CD14-positive monocyte (primary cell): ENCODE results near the gene CLDN5. TPM values are rescaled to one million over a fixed set of nuclear protein-coding genes. Genes with fewer than 3 reads are reported as not detected.

Experiments used
- DNase-seq, 3 donors: peaks; one replicate each; pipeline ENCODE4 v3.0.0-alpha.2; 2011 to 2022
- H2AFZ ChIP-seq: 2 replicates; pipeline ENCODE4 v1.6.0; 2012; ENCODE audit warnings: mild to moderate bottlenecking, low read depth, low read length, inconsistent platforms; ENCODE audit not compliant: insufficient read depth, poor library complexity, severe bottlenecking
- H3K27ac ChIP-seq, 2 donors: 1 replicate in 1 of 2; 2 replicates in 1 of 2; pipeline ENCODE4 v1.5.1; 2012 to 2013; ENCODE audit warnings: low read length in 2 of 2, control low read depth in 1 of 2, inconsistent platforms in 1 of 2, low read depth in 1 of 2, mild to moderate bottlenecking in 1 of 2
- H3K27me3 ChIP-seq, 2 donors: one replicate each; pipeline versions ENCODE4 v1.6.0 to v1.6.1; 2011 to 2013; ENCODE audit warnings: low read length in 2 of 2; ENCODE audit not compliant: control insufficient read depth in 2 of 2, insufficient read depth in 2 of 2
- H3K36me3 ChIP-seq, 2 donors: replicated peaks in 1 of 2; 1 replicate in 1 of 2; 2 replicates in 1 of 2; pipeline versions ENCODE4 v1.5.1 to v1.6.1; 2012 to 2013; ENCODE audit warnings: low read length in 2 of 2, control low read depth in 1 of 2, inconsistent platforms in 1 of 2, mild to moderate bottlenecking in 1 of 2; ENCODE audit not compliant: insufficient read depth in 2 of 2, control insufficient read depth in 1 of 2
- H3K4me1 ChIP-seq, 2 donors: 1 replicate in 1 of 2; 2 replicates in 1 of 2; pipeline versions ENCODE4 v1.5.1 to v1.6.1; 2012 to 2013; ENCODE audit warnings: low read length in 2 of 2, control low read depth in 1 of 2, inconsistent platforms in 1 of 2, mild to moderate bottlenecking in 1 of 2, moderate library complexity in 1 of 2; ENCODE audit not compliant: insufficient read depth in 2 of 2, control insufficient read depth in 1 of 2
- H3K4me2 ChIP-seq: replicated peaks from 2 replicates; pipeline ENCODE3; 2012; ENCODE audit warnings: low read length, moderate library complexity, mild to moderate bottlenecking; ENCODE audit not compliant: poor library complexity, severe bottlenecking; ENCODE audit errors: extremely low read depth
- H3K4me3 ChIP-seq, 3 experiments: fragments of 200-600 bp in 1 of 3; sonication (generic) in 1 of 3; replicated peaks in 1 of 3; 1 replicate in 2 of 3; 2 replicates in 1 of 3; pipeline ENCODE4 v1.5.1; 2011 to 2013; ENCODE audit warnings: low read length in 3 of 3, mild to moderate bottlenecking in 3 of 3, control low read depth in 2 of 3, low read depth in 2 of 3, inconsistent platforms in 1 of 3, moderate library complexity in 1 of 3
- H3K79me2 ChIP-seq: 2 replicates; pipeline ENCODE4 v1.6.0; 2012; ENCODE audit warnings: mild to moderate bottlenecking, control low read depth, inconsistent platforms, low read length, moderate library complexity; ENCODE audit not compliant: insufficient read depth
- H3K9ac ChIP-seq: 2 replicates; pipeline ENCODE4 v1.6.0; 2017; ENCODE audit warnings: low read length, mild to moderate bottlenecking; ENCODE audit not compliant: insufficient read depth, poor library complexity, severe bottlenecking
- H3K9me3 ChIP-seq, 2 donors: replicated peaks in 1 of 2; 1 replicate in 1 of 2; 2 replicates in 1 of 2; pipeline versions ENCODE4 v1.5.1 to v1.6.1; 2012 to 2013; ENCODE audit warnings: low read length in 2 of 2, control low read depth in 1 of 2; ENCODE audit not compliant: control insufficient read depth in 1 of 2, insufficient read depth in 1 of 2
- H4K20me1 ChIP-seq: 2 replicates; pipeline ENCODE4 v1.6.0; 2012; ENCODE audit warnings: mild to moderate bottlenecking, low read length, control low read depth, moderate library complexity; ENCODE audit not compliant: insufficient read depth
- H3K27ac Mint-ChIP-seq, 7 donors: one replicate each; pipeline ENCODE4 v1.8.0; 2020; ENCODE audit warnings: mild to moderate bottlenecking in 7 of 7, mixed read lengths in 7 of 7, moderate library complexity in 6 of 7, inconsistent platforms in 2 of 7
- H3K27me3 Mint-ChIP-seq, 3 donors: one replicate each; pipeline ENCODE4 v1.8.0; 2021 to 2022; ENCODE audit warnings: low read depth in 3 of 3, mild to moderate bottlenecking in 3 of 3, mixed read lengths in 3 of 3, moderate library complexity in 3 of 3, inconsistent platforms in 1 of 3
- H3K36me3 Mint-ChIP-seq, 2 donors: one replicate each; pipeline ENCODE4 v1.8.0; 2020; ENCODE audit warnings: mixed read lengths in 2 of 2, inconsistent platforms in 1 of 2, mild to moderate bottlenecking in 1 of 2
- H3K4me1 Mint-ChIP-seq: one replicate; pipeline ENCODE4 v1.8.0; 2020; ENCODE audit warnings: mild to moderate bottlenecking, mixed read lengths
- H3K4me3 Mint-ChIP-seq, 2 donors: one replicate each; pipeline ENCODE4 v1.8.0; 2020; ENCODE audit warnings: mild to moderate bottlenecking in 2 of 2, mixed read lengths in 2 of 2, moderate library complexity in 1 of 2
- H3K9me3 Mint-ChIP-seq, 7 donors: one replicate each; pipeline ENCODE4 v1.8.0; 2020 to 2022; ENCODE audit warnings: mixed read lengths in 7 of 7, mild to moderate bottlenecking in 6 of 7, moderate library complexity in 6 of 7, inconsistent platforms in 2 of 7
- CTCF ChIP-seq: fragments of 200-600 bp; IDR thresholded peaks from one replicate; pipeline ENCODE4 v1.8.0; 2022; ENCODE audit warnings: antibody characterized with exemption, mild to moderate bottlenecking
- WGBS: methylation state at CpG from one replicate; pipeline ENCODE4 v1.1.5; 2013; ENCODE audit warnings: missing lambda C conversion rate; ENCODE audit not compliant: insufficient coverage; 5-methylcytosine and 5-hydroxymethylcytosine counted together
- intact Hi-C, 2 donors: fragments of 100-400 bp; cut with micrococcal nuclease; formaldehyde crosslinking; loops; one replicate each; pipeline versions ENCODE4 v1.15.0 to v1.15.1; 2023
- polyA plus RNA-seq, 3 donors: library from polyadenylated mRNA; depleted of rRNA in 1 of 3; unstranded in 2 of 3; stranded (reverse) in 1 of 3; fragments of 300-500 nt in 2 of 3; fragments of >200 nt in 1 of 3; fragmentation: Illumina TruSeq in 2 of 3; gene quantifications; 1 replicate in 2 of 3; 2 replicates in 1 of 3; pipeline ENCODE4 v1.2.3, GENCODE V29; 2012 to 2021

Gene CLDN5
- polyA plus RNA-seq, 3 donors, result 0.05 to 0.35 (median 0.27) TPM

DNA sequence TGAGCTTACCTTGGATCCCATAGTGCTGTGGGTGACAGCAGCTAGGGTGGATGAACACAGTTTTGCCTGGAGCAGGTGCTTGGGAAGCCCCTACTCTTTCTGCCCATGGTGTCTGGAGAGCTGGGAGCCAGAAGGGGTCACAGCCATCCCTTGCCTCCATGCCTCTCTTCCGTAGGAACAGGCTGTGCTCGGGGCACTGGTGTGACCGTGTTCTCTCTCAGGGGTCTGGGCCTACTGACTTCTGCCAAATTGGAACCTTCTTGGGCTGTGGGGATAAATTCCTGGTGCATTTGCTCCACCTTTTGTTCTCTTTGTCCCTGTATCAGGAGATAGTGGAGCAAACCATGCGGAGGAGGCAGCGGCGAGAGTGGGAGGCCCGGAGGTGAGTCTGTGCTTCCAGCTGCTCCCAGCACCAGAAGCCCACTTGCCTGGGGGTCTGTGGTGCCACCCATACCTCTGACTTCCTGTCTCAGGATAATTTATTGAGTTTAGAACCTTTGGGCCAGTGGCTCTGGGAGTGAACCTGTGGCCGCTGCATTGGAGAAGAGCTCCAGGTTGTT is 30.1 kb downstream of the CLDN5 start:
- H3K9me3 Mint-ChIP-seq, result no peaks in the 10 kb centered on the region
- no peak overlapping the region for H2AFZ ChIP-seq
- TF ChIP-seq CTCF, result no peak
- no peak overlapping the region for H3K4me3 ChIP-seq
- H3K36me3 Mint-ChIP-seq, result peaks cover 19 to 66% of the 10 kb centered on the region in 2 donors
- 99% methylated on average over 8 of the region's 8 CpGs for WGBS
- H3K4me3 Mint-ChIP-seq, result no peak overlapping the region
- no peaks in the 10 kb centered on the region for H3K79me2 ChIP-seq
- H3K4me1 Mint-ChIP-seq, result no peaks in the 10 kb centered on the region
- H3K4me1 ChIP-seq, result no peaks in the 10 kb centered on the region
- peak overlapping the region in 3 of 7 donors; percentile 41 to 64 (median 41) for H3K27ac Mint-ChIP-seq
- H3K27ac ChIP-seq, result no peak overlapping the region
- H3K27me3 ChIP-seq, result no peaks in the 10 kb centered on the region
- no peak for DNase-seq
- intact Hi-C loops, result loop anchor here in 1 of 2 donors (10.0 kb wide), 1 partner anchor 141 kb away; no protein-coding TSS in a partner anchor
- no peaks in the 10 kb centered on the region for H4K20me1 ChIP-seq
- no peaks in the 10 kb centered on the region for H3K9me3 ChIP-seq
- H3K9ac ChIP-seq, result no peak overlapping the region
- no peaks in the 10 kb centered on the region for H3K27me3 Mint-ChIP-seq
- H3K4me2 ChIP-seq, result no peak overlapping the region
- H3K36me3 ChIP-seq, result peaks cover 21 to 61% of the 10 kb centered on the region in 2 donors

- H3K9ac ChIP-seq, result no peak overlapping the region
- intact Hi-C loops, result loop anchor here in 1 of 2 donors (10.0 kb wide), 1 partner anchor 142 kb away; no protein-coding TSS in a partner anchor
- no peak for TF ChIP-seq CTCF
- no peaks in the 10 kb centered on the region for H3K9me3 ChIP-seq
- no peak overlapping the region for H3K4me2 ChIP-seq
- H2AFZ ChIP-seq, result no peak overlapping the region
- no peak overlapping the region for H3K27ac Mint-ChIP-seq
- no peaks in the 10 kb centered on the region for H3K27me3 Mint-ChIP-seq
- H3K4me3 ChIP-seq, result no peak overlapping the region
- no peaks in the 10 kb centered on the region for H3K9me3 Mint-ChIP-seq
- H3K27ac ChIP-seq, result no peak overlapping the region
- H3K79me2 ChIP-seq, result no peaks in the 10 kb centered on the region
- H3K27me3 ChIP-seq, result no peaks in the 10 kb centered on the region
- H3K36me3 Mint-ChIP-seq, result peaks cover 16 to 61% of the 10 kb centered on the region in 2 donors
- H4K20me1 ChIP-seq, result no peaks in the 10 kb centered on the region
- no peaks in the 10 kb centered on the region for H3K4me1 ChIP-seq
- no peak for DNase-seq
- peaks cover 14 to 58% of the 10 kb centered on the region in 2 donors for H3K36me3 ChIP-seq
- no peak overlapping the region for H3K4me3 Mint-ChIP-seq
- WGBS, result 100% methylated on average over 4 of the region's 6 CpGs
- H3K4me1 Mint-ChIP-seq, result no peaks in the 10 kb centered on the region
These were observed 31.6 kb downstream of the CLDN5 start for GRCh38 chr22:19492504-19493174.
